GDM1 (cell line): Measurements from ENCODE around the gene TH.
A peak's percentile ranks its signal among the peaks of the same experiment; 100 is the strongest.
"Not testable (repeated sequence)": the region's sequence is repeated elsewhere in the genome, so short reads cannot be mapped to it uniquely, and the experiment has no call there.

Source experiments
- DNase-seq: peaks from one replicate; lab custom pipeline; 2025; lab: John Stamatoyannopoulos, UW

Gene TH

GRCh38 chr11:2195756-2196088 is 24.1 kb upstream of the TH start:
- no peak for DNase-seq

- DNase-seq = peak; percentile 34
Observed at GRCh38 chr11:2194877-2195755, 23.5 kb upstream of the TH start.

- DNase-seq = not testable (repeated sequence)
Observed at GRCh38 chr11:2193888-2194595, 22.4 kb upstream of the TH start.

- DNase-seq = no peak
Observed at GRCh38 chr11:2193099-2193887, 21.7 kb upstream of the TH start.

- DNase-seq = no peak
Observed at GRCh38 chr11:2192435-2192834, 20.8 kb upstream of the TH start.

- DNase-seq = no peak
Observed at GRCh38 chr11:2191883-2192282, 20.3 kb upstream of the TH start.

GRCh38 chr11:2190657-2191471 is 19.2 kb upstream of the TH start:
- peak; percentile 13 for DNase-seq

- DNase-seq = no peak
Observed at GRCh38 chr11:2189938-2190656, 18.5 kb upstream of the TH start.

GRCh38 chr11:2188745-2189144 is 17.1 kb upstream of the TH start:
- DNase-seq = no peak

GRCh38 chr11:2187280-2187707 is 15.7 kb upstream of the TH start:
- no peak for DNase-seq

GRCh38 chr11:2186669-2187279 is 15.2 kb upstream of the TH start:
- DNase-seq = peak; percentile 49

GRCh38 chr11:2185324-2186085 is 13.9 kb upstream of the TH start:
- no peak for DNase-seq

- no peak for DNase-seq
Observed at GRCh38 chr11:2182692-2183474, 11.3 kb upstream of the TH start.

- no peak for DNase-seq
Observed at GRCh38 chr11:2182075-2182474, 10.5 kb upstream of the TH start.

- DNase-seq = no peak
Observed at GRCh38 chr11:2180789-2181370, 9.3 kb upstream of the TH start.

- DNase-seq = no peak
Observed at GRCh38 chr11:2180347-2180746, 8.7 kb upstream of the TH start.

- DNase-seq = no peak
Observed at GRCh38 chr11:2179516-2179915, 7.9 kb upstream of the TH start.

GRCh38 chr11:2178906-2179494 is 7.4 kb upstream of the TH start:
- DNase-seq = no peak
